ENCODE data around the gene CAMK2N2. TPM values are rescaled to one million over a fixed set of nuclear protein-coding genes. Genes with fewer than 3 reads are reported as not detected.
A peak's percentile ranks its signal among the peaks of the same experiment; 100 is the strongest.

CAMK2N2 gene
- total and polyA plus RNA-seq, 9 of the 15 experiments (the other 6 are each of a cell fraction or from before 2014, with no cell fraction given), result 0.08 to 0.22 (median 0.11) TPM; not detected in 5

GRCh38 chr3:184248454-184249411 lies 12.6 kb downstream of the CAMK2N2 start, which contains the start of gene ALG3 (continued):
- TF ChIP-seq ZBTB5 (IDR thresholded peaks at IDR 0.05), result no peak
- TF ChIP-seq SRSF1 (IDR thresholded peaks at IDR 0.05; ENCODE audit: low read depth, low read length), result no peak
- TF ChIP-seq ZNF212 (CRISPR knock-in tag; IDR thresholded peaks at IDR 0.05), result 0 out of 2 replicates have a peak, but pooled peaks have one; percentile 53
- TF ChIP-seq CREM (IDR thresholded peaks at IDR 0.05; ENCODE audit: low read depth), result peak; percentile 73
- TF ChIP-seq CUX1 (CRISPR knock-in tag; IDR thresholded peaks at IDR 0.05), result no peak
- TF ChIP-seq PHF21A (IDR thresholded peaks at IDR 0.05; ENCODE audit: borderline replicate concordance, low read depth), result no peak; the same call in 1 of the 2 replicates
- no peak for TF ChIP-seq CLOCK (CRISPR knock-in tag; IDR thresholded peaks at IDR 0.05; ENCODE audit: borderline replicate concordance)
- TF ChIP-seq ELK3 (CRISPR knock-in tag; IDR thresholded peaks at IDR 0.05), result no peak
- peak; percentile 53; the same call in 1 of the 2 replicates for TF ChIP-seq MBD2 (IDR thresholded peaks at IDR 0.05; ENCODE audit: borderline replicate concordance, low read depth)

Measured in K562 (cell line).